HepG2 (cell line): ENCODE data around the gene C2. TPM values are rescaled to one million over a fixed set of nuclear protein-coding genes. Genes with fewer than 3 reads are reported as not detected.

Experiments used
- ARID2 ChIP-seq: sonication (generic); formaldehyde crosslinking; IDR thresholded peaks from 2 replicates; pipeline ENCODE4 v1.8.1; 2022; ENCODE audit warnings: mild to moderate bottlenecking, missing genetic modification reagents, borderline replicate concordance
- CAMTA2 ChIP-seq: sonication (generic); formaldehyde crosslinking; IDR thresholded peaks from 2 replicates; pipeline ENCODE4 v1.4.0; 2020; ENCODE audit warnings: mild to moderate bottlenecking, missing genetic modification reagents, borderline replicate concordance
- DDIT3 ChIP-seq: sonication (generic); formaldehyde crosslinking; IDR thresholded peaks from 2 replicates; pipeline ENCODE4 v1.4.0; 2020; ENCODE audit warnings: mild to moderate bottlenecking, missing genetic modification reagents
- FOXC1 ChIP-seq: sonication (generic); formaldehyde crosslinking; IDR thresholded peaks from 2 replicates; pipeline ENCODE4 v1.8.0; 2022; ENCODE audit warnings: mild to moderate bottlenecking, missing genetic modification reagents, borderline replicate concordance
- GFI1 ChIP-seq: sonication (generic); formaldehyde crosslinking; IDR thresholded peaks from 2 replicates; pipeline ENCODE4 v1.5.0; 2020; ENCODE audit warnings: missing genetic modification reagents, mild to moderate bottlenecking, borderline replicate concordance
- GTF3A ChIP-seq: sonication (generic); formaldehyde crosslinking; conservative IDR thresholded peaks from 2 replicates; pipeline ENCODE4 v1.4.0; 2020; ENCODE audit warnings: mild to moderate bottlenecking, missing genetic modification reagents
- HIVEP1 ChIP-seq: sonication (generic); formaldehyde crosslinking; IDR thresholded peaks from 2 replicates; pipeline ENCODE4 v1.4.0; 2020; ENCODE audit warnings: mild to moderate bottlenecking, missing genetic modification reagents
- HOXA5 ChIP-seq: sonication (generic); formaldehyde crosslinking; IDR thresholded peaks from 2 replicates; pipeline ENCODE4 v1.4.0; 2020; ENCODE audit warnings: missing genetic modification reagents
- IKZF5 ChIP-seq: IDR thresholded peaks from 2 replicates; pipeline ENCODE4 v1.6.1; 2018; ENCODE audit warnings: missing genetic modification reagents, mild to moderate bottlenecking, missing compliant biosample characterization
- MIXL1 ChIP-seq: IDR thresholded peaks from 2 replicates; pipeline ENCODE4 v1.6.1; 2016
- PHF20 ChIP-seq: sonication (generic); formaldehyde crosslinking; IDR thresholded peaks from 2 replicates; pipeline ENCODE4 v1.5.0; 2020; ENCODE audit warnings: mild to moderate bottlenecking, missing genetic modification reagents
- RARA ChIP-seq: IDR thresholded peaks from 2 replicates; pipeline ENCODE4 v1.6.1; 2016; ENCODE audit warnings: missing genetic modification reagents, missing compliant biosample characterization
- SMARCE1 ChIP-seq: fragments of 450-650 bp; IDR thresholded peaks from 2 replicates; pipeline ENCODE4 v1.6.1; 2017; ENCODE audit warnings: borderline replicate concordance
- SRSF1 ChIP-seq: fragments of 200-400 bp; formaldehyde crosslinking; optimal IDR thresholded peaks from 2 replicates; pipeline ENCODE3; 2017; ENCODE audit warnings: mild to moderate bottlenecking, low read depth, low read length, moderate library complexity
- TP53 ChIP-seq: sonication (generic); formaldehyde crosslinking; conservative IDR thresholded peaks from 2 replicates; pipeline ENCODE4 v1.4.0; 2020; ENCODE audit warnings: missing genetic modification reagents
- ZBTB7B ChIP-seq: sonication (generic); formaldehyde crosslinking; IDR thresholded peaks from 2 replicates; pipeline ENCODE4 v1.4.0; 2020; ENCODE audit warnings: missing genetic modification reagents
- ZNF3 ChIP-seq: IDR thresholded peaks from 2 replicates; pipeline ENCODE4 v1.7.0; 2017; ENCODE audit warnings: inconsistent platforms
- ZNF644 ChIP-seq: IDR thresholded peaks from 2 replicates; pipeline ENCODE4 v1.6.1; 2016; ENCODE audit warnings: low read depth
- ZNF75D ChIP-seq: sonication (generic); formaldehyde crosslinking; IDR thresholded peaks from 2 replicates; pipeline ENCODE4 v1.8.1; 2023; ENCODE audit warnings: missing genetic modification reagents, mild to moderate bottlenecking, borderline replicate concordance
- ZNF768 ChIP-seq: sonication (generic); formaldehyde crosslinking; IDR thresholded peaks from 2 replicates; pipeline ENCODE4 v1.4.0; 2020; ENCODE audit warnings: missing genetic modification reagents
- ZNF839 ChIP-seq: sonication (generic); formaldehyde crosslinking; IDR thresholded peaks from 2 replicates; pipeline ENCODE4 v1.4.0; 2020; ENCODE audit warnings: missing genetic modification reagents, mild to moderate bottlenecking, borderline replicate concordance
- ZNF891 ChIP-seq: sonication (generic); formaldehyde crosslinking; IDR thresholded peaks from 2 replicates; pipeline ENCODE4 v1.5.0; 2020; ENCODE audit warnings: mild to moderate bottlenecking, missing genetic modification reagents
- polyA plus RNA-seq, 8 experiments: library from polyadenylated mRNA; depleted of rRNA in 3 of 8; stranded (reverse) in 7 of 8; unstranded in 1 of 8; fragments of >200 nt; fragmentation: Illumina TruSeq in 4 of 8; extraction: Trizol in 4 of 8; gene quantifications; 2 replicates each; pipeline versions ENCODE4 v1.2.1 to v1.2.3, GENCODE V29; 2011 to 2016; ENCODE audit warnings: low read depth in 4 of 8, missing spikeins in 1 of 8, mixed read lengths in 1 of 8; ENCODE audit not compliant: insufficient read depth in 1 of 8
- total RNA-seq, 5 experiments: library from RNA; depleted of rRNA; stranded (reverse); fragments of >200 nt; fragmentation: Illumina TruSeq; extraction: Trizol; gene quantifications; 2 replicates each; pipeline ENCODE4 v1.2.3, GENCODE V29; 2016; ENCODE audit warnings: low read depth in 1 of 5
- TF ChIP-seq, protein P1 (sequence below): sonication (generic); formaldehyde crosslinking; conservative IDR thresholded peaks from 2 replicates; pipeline ENCODE4 v1.8.0; 2022; ENCODE audit warnings: mild to moderate bottlenecking, moderate library complexity, missing genetic modification reagents
- TF ChIP-seq, protein P2 (sequence below): sonication (generic); formaldehyde crosslinking; IDR thresholded peaks from 2 replicates; pipeline ENCODE4 v1.5.1; 2020; ENCODE audit warnings: mild to moderate bottlenecking, moderate library complexity, missing genetic modification reagents
- TF ChIP-seq, protein P3 (sequence below): sonication (generic); formaldehyde crosslinking; IDR thresholded peaks from 2 replicates; pipeline ENCODE4 v1.9.0; 2022; ENCODE audit warnings: missing genetic modification reagents, mild to moderate bottlenecking, borderline replicate concordance

C2 gene
- total and polyA plus RNA-seq, 2 of the 13 experiments (the other 11 are each of a cell fraction or from before 2014, with no cell fraction given): 165 to 307 TPM

DNA sequence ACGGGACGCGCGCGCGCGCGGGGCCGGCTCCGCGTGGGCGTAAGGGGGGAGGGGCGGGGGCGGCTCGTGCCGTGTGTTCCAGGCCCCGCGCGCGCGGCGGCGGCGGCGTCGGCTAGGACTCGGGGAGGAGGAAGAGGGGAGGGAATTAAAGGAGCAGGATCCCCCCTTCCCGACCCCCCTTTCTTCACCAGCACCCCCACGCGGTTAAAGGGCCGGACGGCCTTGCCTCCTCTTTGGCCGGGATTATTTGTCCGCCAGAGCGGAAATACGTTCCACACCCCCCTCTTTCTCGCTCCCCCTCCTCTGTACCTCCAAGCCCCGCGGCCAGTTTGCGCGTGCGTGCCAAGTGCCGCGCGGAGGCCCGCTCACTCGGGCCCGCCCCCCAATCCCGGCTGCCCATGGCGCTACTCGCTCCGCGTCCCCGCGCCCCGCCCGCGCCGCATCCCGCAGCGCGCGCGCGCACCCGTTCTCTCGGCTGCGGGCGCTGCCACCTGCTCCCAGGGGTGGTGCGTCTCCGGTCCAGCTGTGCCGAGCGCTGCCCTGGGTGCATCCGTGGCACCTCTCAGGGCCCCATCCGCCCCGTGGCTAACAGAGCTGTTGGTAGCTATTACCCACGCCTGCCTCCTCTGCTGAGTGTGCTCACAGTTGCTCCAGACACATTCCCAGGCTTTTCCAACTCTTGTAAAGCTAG lies 25.4 kb upstream of the C2 start, which contains the start of gene ZBTB12 (continued):
- TF ChIP-seq, protein P1, sequence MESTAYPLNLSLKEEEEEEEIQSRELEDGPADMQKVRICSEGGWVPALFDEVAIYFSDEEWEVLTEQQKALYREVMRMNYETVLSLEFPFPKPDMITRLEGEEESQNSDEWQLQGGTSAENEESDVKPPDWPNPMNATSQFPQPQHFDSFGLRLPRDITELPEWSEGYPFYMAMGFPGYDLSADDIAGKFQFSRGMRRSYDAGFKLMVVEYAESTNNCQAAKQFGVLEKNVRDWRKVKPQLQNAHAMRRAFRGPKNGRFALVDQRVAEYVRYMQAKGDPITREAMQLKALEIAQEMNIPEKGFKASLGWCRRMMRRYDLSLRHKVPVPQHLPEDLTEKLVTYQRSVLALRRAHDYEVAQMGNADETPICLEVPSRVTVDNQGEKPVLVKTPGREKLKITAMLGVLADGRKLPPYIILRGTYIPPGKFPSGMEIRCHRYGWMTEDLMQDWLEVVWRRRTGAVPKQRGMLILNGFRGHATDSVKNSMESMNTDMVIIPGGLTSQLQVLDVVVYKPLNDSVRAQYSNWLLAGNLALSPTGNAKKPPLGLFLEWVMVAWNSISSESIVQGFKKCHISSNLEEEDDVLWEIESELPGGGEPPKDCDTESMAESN (CRISPR knock-in tag): 0 out of 2 replicates have a peak, but pooled peaks have one; percentile 26
- TF ChIP-seq ZNF768 (CRISPR knock-in tag) (peak; percentile 72), ZNF891 (CRISPR knock-in tag) (no peak), HOXA5 (CRISPR knock-in tag) (peak; percentile 52; the same call in 1 of the 2 replicates), ARID2 (CRISPR knock-in tag) (no peak), SMARCE1 (no peak), ZNF839 (peak; percentile 69; the same call in 1 of the 2 replicates), SRSF1 (no peak), IKZF5 (CRISPR knock-in tag) (no peak), MIXL1 (CRISPR knock-in tag) (no peak; the same call in 1 of the 2 replicates), ZNF644 (no peak), GTF3A (CRISPR knock-in tag) (no peak), PHF20 (CRISPR knock-in tag) (peak; percentile 27), ZNF75D (CRISPR knock-in tag) (no peak), ZNF3 (CRISPR knock-in tag) (no peak; the same call in 1 of the 2 replicates), TP53 (CRISPR knock-in tag) (no peak), HIVEP1 (CRISPR knock-in tag) (no peak), CAMTA2 (no peak; the same call in 1 of the 2 replicates), ZBTB7B (CRISPR knock-in tag) (no peak), RARA (CRISPR knock-in tag) (no peak), FOXC1 (CRISPR knock-in tag) (peak; percentile 35; the same call in 1 of the 2 replicates), GFI1 (no peak), DDIT3 (no peak)
- TF ChIP-seq, protein P2, sequence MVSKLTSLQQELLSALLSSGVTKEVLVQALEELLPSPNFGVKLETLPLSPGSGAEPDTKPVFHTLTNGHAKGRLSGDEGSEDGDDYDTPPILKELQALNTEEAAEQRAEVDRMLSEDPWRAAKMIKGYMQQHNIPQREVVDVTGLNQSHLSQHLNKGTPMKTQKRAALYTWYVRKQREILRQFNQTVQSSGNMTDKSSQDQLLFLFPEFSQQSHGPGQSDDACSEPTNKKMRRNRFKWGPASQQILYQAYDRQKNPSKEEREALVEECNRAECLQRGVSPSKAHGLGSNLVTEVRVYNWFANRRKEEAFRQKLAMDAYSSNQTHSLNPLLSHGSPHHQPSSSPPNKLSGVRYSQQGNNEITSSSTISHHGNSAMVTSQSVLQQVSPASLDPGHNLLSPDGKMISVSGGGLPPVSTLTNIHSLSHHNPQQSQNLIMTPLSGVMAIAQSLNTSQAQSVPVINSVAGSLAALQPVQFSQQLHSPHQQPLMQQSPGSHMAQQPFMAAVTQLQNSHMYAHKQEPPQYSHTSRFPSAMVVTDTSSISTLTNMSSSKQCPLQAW (CRISPR knock-in tag): peak; percentile 39; the same call in 1 of the 2 replicates
- TF ChIP-seq, protein P3, sequence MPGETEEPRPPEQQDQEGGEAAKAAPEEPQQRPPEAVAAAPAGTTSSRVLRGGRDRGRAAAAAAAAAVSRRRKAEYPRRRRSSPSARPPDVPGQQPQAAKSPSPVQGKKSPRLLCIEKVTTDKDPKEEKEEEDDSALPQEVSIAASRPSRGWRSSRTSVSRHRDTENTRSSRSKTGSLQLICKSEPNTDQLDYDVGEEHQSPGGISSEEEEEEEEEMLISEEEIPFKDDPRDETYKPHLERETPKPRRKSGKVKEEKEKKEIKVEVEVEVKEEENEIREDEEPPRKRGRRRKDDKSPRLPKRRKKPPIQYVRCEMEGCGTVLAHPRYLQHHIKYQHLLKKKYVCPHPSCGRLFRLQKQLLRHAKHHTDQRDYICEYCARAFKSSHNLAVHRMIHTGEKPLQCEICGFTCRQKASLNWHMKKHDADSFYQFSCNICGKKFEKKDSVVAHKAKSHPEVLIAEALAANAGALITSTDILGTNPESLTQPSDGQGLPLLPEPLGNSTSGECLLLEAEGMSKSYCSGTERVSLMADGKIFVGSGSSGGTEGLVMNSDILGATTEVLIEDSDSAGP (CRISPR knock-in tag): peak; percentile 89
